ENCODE results near the gene NCL.
"Not testable (repeated sequence)": the region's sequence is repeated elsewhere in the genome, so short reads cannot be mapped to it uniquely, and the experiment has no call there.

Gene NCL

GRCh38 chr2:231467613-231468530 lies 3.6 kb upstream of the NCL start:
- DNase-seq, result no peak

DNA sequence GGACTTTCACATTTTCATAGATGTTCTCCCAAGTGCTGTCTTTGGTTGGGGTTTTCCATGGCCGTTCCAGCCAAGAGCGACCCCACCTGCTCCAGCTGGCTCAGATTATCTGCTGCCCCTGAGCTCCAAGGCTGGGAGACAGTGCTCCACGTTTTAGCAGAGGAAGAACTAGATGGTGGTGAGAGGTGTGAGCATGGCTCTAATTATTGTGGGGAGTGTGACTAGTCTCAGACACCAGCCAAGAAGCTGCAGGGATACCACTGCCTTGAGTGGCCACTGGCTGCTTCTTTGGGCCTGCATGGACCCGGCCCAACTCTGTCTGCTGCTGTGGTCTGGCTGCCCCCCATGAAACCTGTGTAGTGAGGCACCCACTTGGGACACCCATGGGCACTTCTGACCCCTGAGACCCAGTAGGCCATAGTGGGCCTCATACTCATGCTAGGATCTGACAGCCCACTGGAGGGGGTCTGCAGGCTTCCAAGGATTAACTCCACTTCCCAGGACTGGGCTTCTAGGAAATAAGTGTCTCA lies 2.8 kb upstream of the NCL start:
- DNase-seq, result no peak

DNA sequence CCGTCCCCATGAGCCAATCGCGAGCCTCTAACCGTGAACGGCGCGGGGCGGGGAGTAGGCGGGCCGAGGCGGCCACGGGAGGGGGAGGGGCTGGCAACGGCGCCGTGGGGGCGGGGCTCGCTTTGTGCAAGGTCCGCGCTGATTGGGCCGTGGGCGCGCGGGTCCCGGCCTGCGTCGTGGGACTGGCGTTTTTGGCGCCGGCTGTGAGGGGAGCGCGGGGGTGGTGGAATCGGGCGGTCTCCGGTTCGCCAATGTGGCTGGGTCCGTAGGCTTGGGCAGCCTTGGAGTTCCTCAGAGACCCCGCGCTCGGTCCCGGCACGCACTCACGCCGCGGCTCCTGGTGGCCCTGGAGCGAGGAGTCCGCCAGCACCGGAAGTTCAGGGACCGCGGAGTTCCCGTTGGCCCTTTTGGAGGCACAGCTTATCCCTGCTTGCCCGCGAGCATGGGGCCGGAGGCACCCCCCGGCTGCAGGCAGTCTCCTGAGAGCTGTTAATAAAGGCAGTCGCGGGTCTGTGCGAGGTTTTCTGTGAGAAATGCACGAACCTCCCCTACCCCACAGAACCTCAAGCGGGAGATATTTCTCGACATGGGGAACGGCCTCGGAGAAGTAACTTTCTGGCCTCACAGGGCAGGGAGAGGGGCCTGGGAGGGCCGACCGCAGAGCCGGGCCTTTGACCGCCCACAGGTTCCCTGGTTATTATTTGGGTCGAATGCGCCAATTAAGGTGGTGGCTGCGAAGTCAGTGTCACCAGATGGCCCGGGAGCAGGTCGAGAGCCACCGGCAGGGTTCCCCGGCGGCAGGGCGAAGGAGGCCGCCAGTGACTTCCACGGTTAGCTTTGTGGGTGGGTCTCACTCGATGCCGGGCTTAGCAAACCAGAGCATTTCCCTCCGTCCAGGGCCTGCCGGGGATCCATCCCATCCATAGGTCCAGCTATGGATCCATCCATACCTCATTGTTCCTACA lies 574 bp upstream of the NCL start:
- peak; percentile 99 for DNase-seq

DNA sequence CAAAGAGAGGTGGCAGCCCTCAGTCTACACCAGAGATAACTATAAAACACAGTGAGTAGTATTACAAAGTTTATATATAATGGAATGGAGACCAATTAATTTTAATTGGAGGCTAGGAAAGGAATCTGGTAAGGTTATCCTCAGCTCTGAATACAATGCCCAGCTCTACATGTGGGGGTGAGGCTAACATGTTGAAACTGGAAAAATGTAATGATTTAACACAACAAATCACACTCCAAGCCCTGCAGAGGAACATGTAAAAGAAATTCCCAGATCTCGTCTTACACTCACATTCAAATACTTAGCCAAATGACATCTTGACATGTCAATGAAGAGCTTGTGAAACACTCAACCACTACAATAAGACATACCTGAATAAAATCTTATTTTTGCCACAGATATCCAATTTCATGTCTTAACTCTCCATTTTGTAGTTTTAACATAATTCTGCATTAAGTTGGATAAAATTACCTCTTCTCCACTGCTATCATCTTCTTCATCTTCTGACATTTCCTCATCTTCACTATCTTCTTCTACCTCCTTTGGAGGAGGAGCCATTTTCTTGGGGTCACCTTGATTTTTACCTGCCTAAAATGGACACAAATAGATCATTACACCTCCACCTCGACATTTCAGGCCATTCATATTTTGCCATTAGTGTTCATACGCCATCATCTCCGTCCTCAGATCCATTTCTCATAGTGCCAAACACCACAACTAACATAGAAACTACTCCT lies 1.4 kb downstream of the NCL start:
- no peak for DNase-seq

DNA sequence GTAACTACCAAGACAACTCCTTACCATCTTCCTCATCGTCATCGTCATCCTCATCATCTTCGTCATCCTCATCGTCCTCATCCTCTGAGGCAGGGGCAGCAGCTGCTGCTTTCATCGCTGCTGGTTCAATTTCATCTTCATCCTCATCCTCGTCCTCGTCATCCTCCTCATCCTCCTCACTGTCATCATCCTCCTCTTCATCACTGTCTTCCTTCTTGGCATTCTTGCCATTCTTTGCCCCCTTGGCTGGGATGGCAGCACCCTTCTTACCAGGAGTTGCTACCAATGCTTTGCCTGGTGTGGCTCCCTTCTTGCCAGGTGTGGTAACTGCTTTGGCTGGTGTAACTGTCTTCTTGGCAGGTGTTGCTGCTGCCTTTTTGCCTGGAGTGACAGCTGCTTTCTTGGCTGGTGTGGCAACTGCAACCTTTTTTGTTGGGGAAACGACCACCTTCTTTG lies 2.7 kb downstream of the NCL start:
- no peak for DNase-seq

DNA sequence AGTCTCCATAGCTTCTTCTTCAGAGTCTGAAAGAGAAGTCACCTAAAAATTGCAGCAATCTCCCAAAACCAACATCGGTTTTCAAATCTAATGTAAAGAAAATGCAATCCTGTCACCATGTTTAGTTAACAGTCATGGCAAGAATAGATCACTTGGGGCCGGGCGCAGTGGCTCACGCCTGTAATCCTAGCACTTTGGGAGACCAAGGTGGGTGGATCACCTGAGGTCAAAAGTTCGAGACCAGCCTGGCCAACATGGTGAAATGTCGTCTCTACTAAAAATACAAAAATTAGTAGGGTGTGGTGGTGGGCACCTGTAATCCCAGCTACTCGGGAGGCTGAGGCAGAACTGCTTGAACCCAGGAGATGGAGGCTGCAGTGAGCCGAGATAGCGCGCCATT lies 3.4 kb downstream of the NCL start:
- not testable (repeated sequence) for DNase-seq

DNA sequence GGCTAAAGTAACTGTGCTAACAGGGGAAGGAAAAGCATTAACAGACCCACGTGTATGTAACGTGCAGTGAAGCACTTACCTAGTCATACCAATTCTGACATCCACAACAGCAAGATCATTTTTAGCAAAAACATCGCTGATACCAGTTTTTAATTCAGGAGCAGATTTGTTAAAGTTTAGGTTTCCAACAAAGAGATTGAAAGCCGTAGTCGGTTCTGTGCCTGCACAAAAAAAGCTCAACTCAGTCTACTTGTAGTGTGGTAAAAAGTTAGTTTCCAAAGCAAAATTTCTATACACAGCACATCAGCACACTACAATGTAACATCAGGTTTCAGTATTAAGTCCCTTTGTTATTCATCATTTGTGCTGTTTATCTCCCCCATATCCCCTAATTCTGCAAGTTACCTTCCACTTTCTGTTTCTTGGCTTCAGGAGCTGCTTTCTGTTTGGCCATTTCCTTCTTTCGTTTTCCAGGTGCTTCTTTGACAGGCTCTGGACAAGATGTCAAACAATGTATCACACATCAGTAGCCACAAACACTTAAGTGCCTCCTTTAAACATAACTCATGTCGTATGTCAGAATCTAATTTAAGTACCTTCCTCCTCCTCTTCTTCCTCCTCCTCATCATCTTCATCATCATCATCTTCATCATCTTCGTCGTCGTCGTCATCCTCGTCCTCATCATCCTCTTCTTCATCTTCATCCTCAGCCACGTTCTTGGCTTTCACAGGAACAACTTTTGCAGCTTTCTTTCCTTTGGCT lies 4.0 kb downstream of the NCL start:
- no peak for DNase-seq

DNA sequence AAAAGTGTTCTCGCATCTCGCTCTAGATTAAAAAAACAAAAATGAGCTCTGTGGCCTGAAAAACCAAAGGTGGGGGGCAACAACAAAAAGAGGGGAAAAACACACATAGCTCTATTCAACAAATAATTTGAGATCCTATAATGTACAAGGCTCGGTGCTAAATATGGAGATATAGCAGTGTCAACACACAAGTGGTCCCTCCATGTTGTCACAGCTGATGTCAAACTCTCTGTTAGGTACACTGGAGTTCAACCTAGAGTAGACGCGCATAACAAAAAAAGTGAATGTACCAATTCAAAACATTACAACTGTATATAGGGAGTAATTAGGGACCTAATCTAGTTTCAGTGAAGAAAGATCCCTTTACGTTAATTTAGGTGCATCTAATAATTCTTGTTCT lies 5.9 kb downstream of the NCL start:
- DNase-seq, result no peak

GRCh38 chr2:231457101-231457500 lies 7.2 kb downstream of the NCL start:
- no peak for DNase-seq

- no peak for DNase-seq
These were observed 7.8 kb downstream of the NCL start for GRCh38 chr2:231456295-231457004.

DNA sequence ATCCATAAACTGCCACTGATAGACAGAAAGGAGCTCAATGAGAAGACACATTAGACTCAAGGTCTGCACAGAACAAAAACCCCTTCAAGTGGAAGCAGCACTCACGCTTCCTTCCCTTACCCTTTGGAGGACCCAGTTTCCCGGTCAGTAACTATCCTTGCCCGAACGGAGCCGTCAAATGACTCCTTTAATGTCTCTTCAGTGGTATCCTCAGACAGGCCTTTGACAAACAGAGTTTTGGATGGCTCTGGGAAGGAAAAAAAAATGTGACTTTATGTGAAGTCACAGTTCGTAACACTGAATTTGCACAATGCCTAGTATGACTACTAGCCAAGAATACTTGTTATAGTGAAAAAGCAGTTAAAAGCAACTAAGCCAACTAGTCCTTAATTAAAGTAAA lies 8.4 kb downstream of the NCL start:
- no peak for DNase-seq

- no peak for DNase-seq
These were observed 9.1 kb downstream of the NCL start for GRCh38 chr2:231455222-231455621.

DNA sequence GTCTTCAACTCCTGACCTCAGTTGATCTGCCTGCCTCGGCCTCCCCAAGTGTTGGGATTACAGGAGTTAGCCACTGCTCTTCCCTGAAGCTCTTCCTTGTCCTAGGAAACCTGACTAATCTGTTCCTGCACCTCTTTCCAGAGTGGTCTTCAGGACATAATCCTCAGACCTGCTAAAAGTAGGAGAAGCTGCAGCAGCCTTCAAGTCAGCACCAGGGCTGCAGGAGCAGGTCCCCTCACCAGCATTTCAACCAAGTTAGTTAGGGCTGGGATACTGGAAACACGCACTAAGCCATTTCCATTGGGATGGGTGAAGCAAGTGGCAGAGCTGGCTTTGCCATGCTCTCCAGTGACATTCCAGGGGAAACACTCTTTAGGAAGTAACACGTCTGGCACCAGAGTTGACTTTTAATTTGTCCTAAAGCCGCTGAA lies 9.9 kb downstream of the NCL start:
- DNase-seq, result no peak

- no peak for DNase-seq
These were observed 11.3 kb downstream of the NCL start for GRCh38 chr2:231452799-231453508.

DNA sequence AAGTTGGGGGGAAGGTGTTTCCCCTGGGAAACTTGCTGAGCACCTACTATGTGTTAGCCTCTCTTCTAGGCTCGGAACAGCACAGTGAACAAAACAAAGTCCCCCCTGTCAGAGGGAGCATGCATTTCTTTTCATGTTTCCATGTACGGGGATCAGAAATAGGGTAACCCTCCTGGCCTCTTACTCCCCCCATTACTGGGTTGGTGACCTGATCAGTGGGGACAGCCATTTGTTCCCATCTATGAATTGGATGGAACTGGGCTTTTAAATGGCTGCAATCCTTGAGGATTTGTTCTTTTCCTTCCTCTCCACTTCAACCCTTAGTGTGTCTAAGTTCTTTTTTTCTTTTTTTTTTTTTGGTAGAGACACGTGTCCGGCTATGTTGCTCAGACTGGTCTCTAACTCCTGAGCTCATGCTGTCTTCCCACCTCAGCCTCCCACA lies 13.7 kb downstream of the NCL start:
- no peak for DNase-seq

GRCh38 chr2:231449503-231450054 lies 14.7 kb downstream of the NCL start:
- no peak for DNase-seq

GRCh38 chr2:231436957-231437356 lies 27.3 kb downstream of the NCL start:
- no peak for DNase-seq

DNA sequence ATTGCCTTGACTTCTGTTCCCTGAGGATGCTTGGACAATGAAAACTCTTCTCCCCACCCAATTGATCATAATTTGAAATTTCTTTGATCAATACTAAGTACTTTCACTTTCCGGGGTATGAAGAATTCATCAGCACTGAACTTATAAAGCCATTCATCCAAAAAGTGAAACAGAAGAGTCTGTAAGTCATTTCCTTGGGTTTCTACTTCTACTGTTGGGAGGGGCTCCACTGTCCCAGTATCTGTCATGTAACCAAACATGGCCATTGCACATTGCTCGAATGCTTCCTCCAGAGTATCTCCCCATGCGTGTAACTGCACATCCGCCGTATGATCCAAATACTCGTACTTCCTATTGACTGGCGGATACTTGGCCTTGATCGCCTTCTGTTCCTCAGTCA lies 30.3 kb downstream of the NCL start:
- no peak for DNase-seq

- no peak for DNase-seq
These were observed 32.7 kb downstream of the NCL start for GRCh38 chr2:231431606-231432005.

GRCh38 chr2:231430437-231430836 lies 33.8 kb downstream of the NCL start:
- DNase-seq, result not testable (repeated sequence)

Measured in CD4-positive, alpha-beta T cell treated with Interleukin-17A for 4 hours (primary cell).